GM19240 (cell line): Measurements from ENCODE around the gene AGTPBP1.

Experiments used
- DNase-seq: peaks from one replicate; pipeline ENCODE4 v3.0.0; 2011; ENCODE audit warnings: low spot score; ENCODE audit not compliant: insufficient read length

AGTPBP1 gene

GRCh38 chr9:85502815-85503655 lies 238.7 kb downstream of the AGTPBP1 start:
- no peak for DNase-seq

DNA sequence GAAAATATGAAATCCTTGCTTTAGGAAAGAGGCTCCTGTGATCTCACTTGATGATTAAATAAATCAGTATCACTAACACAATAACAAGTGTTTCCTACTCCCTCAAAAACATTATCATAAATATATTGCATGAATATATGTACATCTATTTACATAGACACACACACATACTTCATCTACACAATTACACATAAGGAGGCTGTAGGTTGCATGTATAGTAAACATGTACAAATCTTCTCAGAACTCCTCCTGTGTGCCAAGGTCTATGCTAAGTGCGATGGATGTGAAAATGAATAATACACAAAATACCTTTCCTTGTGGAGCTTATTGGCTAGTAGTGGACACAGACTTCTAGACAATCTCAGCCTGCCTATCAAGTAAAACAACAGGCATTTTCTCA lies 239.9 kb downstream of the AGTPBP1 start:
- DNase-seq: no peak

DNA sequence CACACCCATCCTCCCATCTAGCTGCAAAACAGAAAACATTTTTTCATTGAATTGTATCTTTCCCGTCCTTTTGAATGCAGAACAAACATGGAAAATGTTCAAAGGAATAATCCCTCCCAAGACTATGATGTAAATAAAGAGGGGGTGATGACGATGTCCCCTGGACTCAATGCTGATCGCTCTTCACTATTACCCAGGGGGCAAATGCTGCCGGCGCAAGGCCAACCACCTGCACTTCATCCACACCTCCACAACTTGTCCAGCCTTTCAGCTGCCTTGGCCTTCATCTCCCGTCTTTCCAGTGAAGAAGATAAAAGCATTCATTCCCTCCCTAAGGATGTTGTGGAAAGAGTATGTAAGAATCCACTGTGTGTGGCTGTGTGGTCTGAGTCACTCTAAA lies 240.3 kb downstream of the AGTPBP1 start:
- no peak for DNase-seq
